Osteoblast (primary cell): ENCODE results near the gene C1D. TPM values are rescaled to one million over a fixed set of nuclear protein-coding genes. Genes with fewer than 3 reads are reported as not detected.

Experiments used
- DNase-seq: peaks from one replicate; pipeline ENCODE4 v3.0.0; 2011; ENCODE audit warnings: low spot score, mixed read lengths; ENCODE audit not compliant: insufficient read length; ENCODE audit errors: missing footprints
- H2AFZ ChIP-seq: 2 replicates; pipeline ENCODE4 v1.6.0; 2011; ENCODE audit warnings: mild to moderate bottlenecking, low read length
- H3K27ac ChIP-seq: 2 replicates; pipeline ENCODE4 v1.5.1; 2011; ENCODE audit warnings: mild to moderate bottlenecking, low read depth, low read length, moderate library complexity
- H3K27me3 ChIP-seq: 2 replicates; pipeline ENCODE4 v1.6.0; 2012; ENCODE audit warnings: mild to moderate bottlenecking, control low read depth, inconsistent platforms, low read length, moderate library complexity; ENCODE audit not compliant: insufficient read depth
- H3K36me3 ChIP-seq: 2 replicates; pipeline ENCODE4 v1.5.1; 2011; ENCODE audit warnings: mild to moderate bottlenecking, low read length, control low read depth, moderate library complexity; ENCODE audit not compliant: insufficient read depth
- H3K4me1 ChIP-seq: 2 replicates; pipeline ENCODE4 v1.5.1; 2011; ENCODE audit warnings: mild to moderate bottlenecking, low read length, control low read depth, moderate library complexity; ENCODE audit not compliant: insufficient read depth
- H3K4me2 ChIP-seq: 2 replicates; pipeline ENCODE4 v1.6.0; 2011; ENCODE audit warnings: mild to moderate bottlenecking, low read length; ENCODE audit not compliant: insufficient read depth
- H3K4me3 ChIP-seq: fragments of 200-600 bp; sonication (generic); 3 replicates; pipeline ENCODE4 v1.5.1; 2012; ENCODE audit warnings: mild to moderate bottlenecking, low read length, inconsistent platforms; ENCODE audit not compliant: insufficient read depth
- H3K79me2 ChIP-seq: 2 replicates; pipeline ENCODE4 v1.6.0; 2012; ENCODE audit warnings: mild to moderate bottlenecking, low read length, control low read depth, inconsistent platforms; ENCODE audit not compliant: insufficient read depth
- H3K9me3 ChIP-seq: 2 replicates; pipeline ENCODE4 v1.5.1; 2011; ENCODE audit warnings: low read depth, low read length, control low read depth
- H4K20me1 ChIP-seq: 2 replicates; pipeline ENCODE4 v1.6.0; 2012; ENCODE audit warnings: mild to moderate bottlenecking, low read length, control low read depth; ENCODE audit not compliant: insufficient read depth
- CTCF ChIP-seq: IDR thresholded peaks from 2 replicates; pipeline ENCODE4 v1.5.1; 2011; ENCODE audit warnings: mild to moderate bottlenecking, low read depth, low read length, moderate library complexity; ENCODE audit errors: extremely low read depth
- total RNA-seq: library from RNA; depleted of rRNA; stranded (reverse); fragments of >200 nt; gene quantifications from 2 replicates; pipeline ENCODE4 v1.2.3, GENCODE V29; 2012

Gene C1D
- total RNA-seq, 1 donor = 25.7 TPM

DNA sequence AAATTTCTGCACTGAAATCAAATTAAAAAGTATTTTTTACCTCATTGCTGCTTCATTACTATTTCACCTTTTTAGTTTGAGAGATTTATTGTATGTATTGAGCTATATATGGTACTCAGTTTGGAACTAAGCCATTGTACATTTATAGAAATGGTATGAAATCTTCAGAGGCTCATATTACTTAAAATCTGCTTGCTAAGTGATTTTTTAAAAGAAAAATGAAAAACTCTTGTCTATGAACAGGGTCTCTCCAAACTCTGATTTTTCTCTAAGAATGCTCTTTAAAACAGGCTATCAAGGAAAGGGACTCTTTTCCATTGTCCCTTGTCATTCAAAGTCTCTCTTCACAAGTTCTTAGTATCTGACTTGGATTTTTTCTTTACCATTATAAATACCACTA is 31.8 kb downstream of the C1D start:
- no peaks in the 10 kb centered on the region for H3K9me3 ChIP-seq
- peak overlapping the region; percentile 47 for H2AFZ ChIP-seq
- no peak for DNase-seq
- no peak overlapping the region for H3K27ac ChIP-seq
- H4K20me1 ChIP-seq = no peaks in the 10 kb centered on the region
- H3K27me3 ChIP-seq = no peaks in the 10 kb centered on the region
- peak overlapping the region; percentile 25 for H3K4me2 ChIP-seq
- H3K4me3 ChIP-seq = no peak overlapping the region
- peaks cover 20% of the 10 kb centered on the region for H3K4me1 ChIP-seq
- H3K79me2 ChIP-seq = no peaks in the 10 kb centered on the region
- no peaks in the 10 kb centered on the region for H3K36me3 ChIP-seq
- TF ChIP-seq CTCF = no peak

DNA sequence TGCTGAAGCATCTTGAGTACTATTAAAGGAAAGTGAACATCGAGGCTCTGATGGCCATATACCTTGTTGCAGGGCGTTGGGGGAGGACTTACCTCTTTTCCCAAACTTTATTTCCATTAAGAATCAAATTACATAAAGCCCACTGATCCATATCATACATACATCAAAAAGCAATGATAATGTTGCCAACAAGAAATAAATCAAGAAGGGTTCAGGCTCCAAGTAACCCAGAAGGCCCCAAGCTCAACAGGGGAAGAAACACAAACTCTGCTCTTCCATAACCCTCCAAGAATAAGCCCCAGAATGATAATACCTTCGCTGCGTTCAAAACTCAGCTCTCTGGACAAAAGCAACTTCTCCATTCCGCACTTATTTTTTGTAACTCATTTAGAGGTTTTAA is 32.3 kb downstream of the C1D start:
- H3K4me2 ChIP-seq = no peak overlapping the region
- no peaks in the 10 kb centered on the region for H3K36me3 ChIP-seq
- H2AFZ ChIP-seq = no peak overlapping the region
- H3K79me2 ChIP-seq = no peaks in the 10 kb centered on the region
- DNase-seq = no peak
- no peaks in the 10 kb centered on the region for H3K27me3 ChIP-seq
- H3K4me3 ChIP-seq = no peak overlapping the region
- no peaks in the 10 kb centered on the region for H4K20me1 ChIP-seq
- H3K27ac ChIP-seq = no peak overlapping the region
- no peak for TF ChIP-seq CTCF
- peaks cover 20% of the 10 kb centered on the region for H3K4me1 ChIP-seq
- H3K9me3 ChIP-seq = no peaks in the 10 kb centered on the region

GRCh38 chr2:68027959-68028358 is 34.8 kb downstream of the C1D start:
- H3K4me2 ChIP-seq = peak overlapping the region; percentile 27
- peak overlapping the region; percentile 28 for H3K27ac ChIP-seq
- no peaks in the 10 kb centered on the region for H3K27me3 ChIP-seq
- H3K79me2 ChIP-seq = no peaks in the 10 kb centered on the region
- peaks cover 20% of the 10 kb centered on the region for H3K4me1 ChIP-seq
- no peaks in the 10 kb centered on the region for H3K36me3 ChIP-seq
- peak; percentile 19 for DNase-seq
- H2AFZ ChIP-seq = no peak overlapping the region
- H4K20me1 ChIP-seq = no peaks in the 10 kb centered on the region
- H3K9me3 ChIP-seq = no peaks in the 10 kb centered on the region
- H3K4me3 ChIP-seq = no peak overlapping the region
- no peak for TF ChIP-seq CTCF

GRCh38 chr2:68024450-68024849 is 38.4 kb downstream of the C1D start:
- H3K4me2 ChIP-seq = no peak overlapping the region
- no peaks in the 10 kb centered on the region for H3K9me3 ChIP-seq
- H2AFZ ChIP-seq = no peak overlapping the region
- H3K27me3 ChIP-seq = no peaks in the 10 kb centered on the region
- H3K4me1 ChIP-seq = peaks cover 12% of the 10 kb centered on the region
- no peaks in the 10 kb centered on the region for H3K36me3 ChIP-seq
- H3K4me3 ChIP-seq = no peak overlapping the region
- no peak for TF ChIP-seq CTCF
- no peaks in the 10 kb centered on the region for H4K20me1 ChIP-seq
- DNase-seq = peak; percentile 18
- H3K27ac ChIP-seq = no peak overlapping the region
- no peaks in the 10 kb centered on the region for H3K79me2 ChIP-seq
